HL-60/S4 treated with phorbol 12-myristate 13-acetate at 8.2 ng/mL for 4 days and 3 days (cell line): ENCODE measurements around the gene EXOC3L1.

Experiments
- in situ Hi-C: fragments of 300-500 bp; cut with MboI; formaldehyde crosslinking; loops from 2 replicates; pipeline ENCODE4 v1.15.0; 2022; ENCODE audit warnings: low sequenced_read_pairs

EXOC3L1 gene

DNA sequence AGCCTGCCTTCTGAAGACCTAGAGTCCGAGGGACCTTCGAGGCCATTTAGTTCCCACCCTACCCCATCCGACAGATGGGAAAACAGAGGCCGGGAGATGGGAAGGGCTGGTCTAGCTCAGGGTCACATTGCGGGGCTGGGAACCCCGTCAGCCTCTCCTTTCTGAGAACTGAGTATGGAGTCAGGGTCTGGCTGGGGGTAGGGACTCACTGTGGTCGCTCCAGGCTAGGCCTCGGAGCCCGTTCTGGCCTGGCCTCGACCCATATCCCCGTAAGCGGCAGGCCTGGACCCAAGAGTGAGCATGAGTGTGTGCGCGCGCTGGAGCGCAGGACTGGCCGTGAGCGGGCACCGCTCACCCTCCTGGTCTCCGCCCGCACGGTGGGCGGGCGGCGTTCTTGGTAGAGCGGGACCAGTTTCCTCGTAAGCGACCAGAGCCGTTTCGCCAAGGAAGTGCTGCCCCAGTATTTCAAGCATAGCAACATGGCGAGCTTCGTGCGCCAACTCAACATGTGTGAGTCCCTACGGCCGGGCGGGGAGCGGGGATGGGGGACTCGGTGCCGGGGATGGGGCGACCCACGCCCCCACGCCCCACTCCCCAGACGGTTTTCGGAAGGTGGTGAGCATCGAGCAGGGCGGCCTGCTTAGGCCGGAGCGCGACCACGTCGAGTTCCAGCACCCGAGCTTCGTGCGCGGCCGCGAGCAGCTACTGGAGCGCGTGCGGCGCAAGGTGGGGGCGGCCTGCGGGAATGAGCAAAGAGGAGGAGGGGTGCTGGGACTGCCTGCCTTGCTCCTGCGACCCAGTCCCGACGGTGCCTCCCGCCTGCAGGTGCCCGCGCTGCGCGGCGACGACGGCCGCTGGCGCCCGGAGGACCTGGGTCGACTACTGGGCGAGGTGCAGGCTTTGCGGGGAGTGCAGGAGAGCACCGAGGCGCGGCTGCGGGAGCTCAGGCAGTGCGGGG is 24.5 kb downstream of the EXOC3L1 start:
- in situ Hi-C loops: no loop called here

DNA sequence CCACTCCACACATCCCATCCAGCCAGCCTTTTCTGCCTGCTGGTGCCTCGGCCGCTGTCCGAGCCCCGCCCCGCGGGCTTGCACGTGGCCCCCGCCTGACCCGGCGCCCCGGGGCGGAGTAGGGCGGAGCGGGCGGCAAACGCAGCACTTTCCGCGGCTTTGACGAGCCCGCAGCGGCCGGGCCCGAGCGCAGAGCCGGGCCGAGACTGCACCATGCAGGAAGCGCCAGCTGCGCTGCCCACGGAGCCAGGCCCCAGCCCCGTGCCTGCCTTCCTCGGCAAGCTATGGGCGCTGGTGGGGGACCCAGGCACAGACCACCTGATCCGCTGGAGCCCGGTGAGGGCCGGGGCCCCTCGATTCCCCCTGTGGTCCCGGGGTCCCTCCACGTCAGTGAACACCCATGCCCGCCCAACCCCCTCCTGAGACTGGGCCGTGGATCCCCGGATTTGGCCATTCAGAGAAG is 25.3 kb downstream of the EXOC3L1 start, which contains the start of gene HSF4:
Gene HSF4 (plus strand): TSS at position 147 of the 463 bp plus-strand sequence. CDS start 67 bp downstream, at position 214.
- in situ Hi-C loops: no loop called here

DNA sequence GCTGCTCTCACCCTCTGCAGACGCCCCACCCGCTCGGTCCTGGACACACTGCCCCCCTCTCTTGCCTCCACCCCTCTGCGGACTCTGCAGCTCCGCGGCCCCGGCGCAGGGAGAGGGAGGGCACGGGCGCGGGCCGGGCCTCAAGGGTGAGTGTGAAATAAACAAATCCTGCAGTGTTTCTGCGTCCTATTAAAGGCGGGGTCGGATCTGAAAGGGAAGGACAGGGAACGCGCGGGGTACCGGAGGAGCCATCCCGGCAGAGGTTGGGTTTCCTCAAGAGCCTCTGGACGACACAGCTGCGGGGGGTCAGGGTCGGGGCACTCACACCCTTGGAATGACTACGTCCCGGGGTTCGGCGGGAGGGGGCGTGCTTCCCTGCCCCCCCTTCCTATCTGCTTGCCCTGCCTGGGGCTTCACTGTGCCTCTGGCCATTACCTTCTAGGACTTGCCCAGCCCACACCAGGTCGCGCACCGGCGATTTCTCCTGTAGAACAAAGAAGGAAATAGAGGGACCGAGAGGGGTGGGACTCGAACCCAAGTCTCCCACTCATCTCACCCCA is 25.9 kb downstream of the EXOC3L1 start:
- in situ Hi-C loops: no loop called here

DNA sequence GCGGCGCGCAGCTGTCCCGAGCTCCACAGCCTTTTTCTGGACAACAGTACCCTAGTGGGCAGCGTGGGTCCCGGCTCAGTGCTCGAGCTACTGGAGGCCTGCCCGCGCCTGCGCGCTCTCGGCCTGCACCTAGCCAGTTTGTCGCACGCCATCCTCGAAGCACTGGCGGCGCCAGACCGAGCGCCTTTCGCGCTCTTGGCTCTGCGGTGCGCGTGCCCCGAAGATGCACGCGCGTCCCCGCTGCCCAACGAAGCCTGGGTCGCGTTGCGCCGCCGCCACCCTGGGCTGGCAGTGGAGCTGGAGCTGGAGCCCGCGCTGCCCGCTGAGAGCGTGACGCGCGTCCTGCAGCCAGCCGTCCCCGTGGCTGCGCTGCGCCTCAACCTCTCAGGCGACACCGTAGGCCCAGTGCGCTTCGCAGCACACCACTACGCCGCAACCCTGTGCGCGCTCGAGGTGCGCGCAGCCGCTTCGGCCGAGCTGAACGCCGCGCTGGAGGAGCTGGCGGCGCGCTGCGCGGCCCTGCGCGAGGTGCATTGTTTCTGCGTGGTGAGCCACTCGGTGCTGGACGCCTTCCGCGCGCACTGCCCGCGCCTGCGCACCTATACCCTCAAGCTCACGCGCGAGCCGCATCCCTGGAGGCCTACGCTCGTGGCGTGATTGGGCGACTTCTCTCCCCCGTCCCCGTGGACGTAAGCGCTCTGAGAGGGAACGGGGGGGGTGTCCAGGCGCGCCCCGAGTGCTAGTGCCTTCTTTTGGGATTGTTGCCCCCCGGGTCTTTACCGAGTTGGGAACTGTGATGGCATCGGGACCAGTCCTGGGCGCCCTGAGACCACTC is 26.6 kb downstream of the EXOC3L1 start:
- in situ Hi-C loops: no loop called here

DNA sequence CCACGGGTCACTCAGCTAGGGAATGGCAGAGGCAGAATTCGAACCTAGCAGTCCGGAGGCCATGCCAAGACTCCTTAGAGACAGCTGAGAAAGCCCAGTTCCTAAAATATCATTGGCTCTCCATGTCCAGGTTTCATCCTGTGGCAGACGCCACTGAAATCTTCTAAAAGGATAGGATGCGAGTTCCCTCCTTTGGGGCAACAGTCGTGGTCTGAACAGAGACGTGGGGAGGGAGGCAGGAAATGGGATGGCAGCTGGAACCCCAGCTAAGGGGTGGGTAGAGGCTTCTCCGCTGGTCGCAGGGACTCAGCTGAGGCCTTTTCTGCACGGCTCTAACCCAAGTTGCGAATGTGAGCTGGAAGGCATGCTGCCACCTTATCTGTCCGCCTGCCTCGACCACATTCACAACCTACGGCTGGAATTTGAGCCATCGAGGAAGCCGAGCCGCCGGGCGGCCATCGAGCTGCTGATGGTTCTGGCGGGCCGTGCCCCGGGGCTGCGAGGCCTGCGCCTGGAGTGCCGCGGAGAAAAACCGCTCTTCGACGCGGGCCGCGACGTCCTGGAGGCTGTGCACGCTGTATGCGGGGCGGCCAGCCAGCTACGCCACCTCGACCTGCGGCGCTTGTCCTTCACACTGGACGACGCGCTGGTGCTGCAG is 27.3 kb downstream of the EXOC3L1 start:
- in situ Hi-C loops: no loop called here

DNA sequence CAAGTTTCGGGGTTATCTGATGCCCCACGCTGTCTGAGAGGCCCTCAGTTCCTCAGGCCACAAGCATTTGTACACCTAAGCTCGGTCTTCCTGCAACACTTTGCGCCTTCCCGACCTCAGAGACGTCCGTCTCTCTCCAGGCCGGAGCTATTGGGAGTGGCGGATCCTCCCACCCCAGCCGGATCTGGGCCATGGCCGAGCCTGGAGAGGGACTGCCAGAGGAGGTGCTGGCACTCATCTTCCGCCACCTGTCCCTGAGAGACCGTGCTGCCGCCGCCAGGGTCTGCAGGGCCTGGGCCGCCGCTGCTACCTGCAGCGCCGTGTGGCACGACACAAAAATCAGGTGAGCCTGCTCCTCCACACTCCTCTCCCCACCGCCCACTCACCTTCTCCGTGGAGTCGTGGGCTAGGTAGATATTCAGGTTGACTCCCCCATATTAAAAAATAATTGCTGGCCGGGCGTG is 28.3 kb downstream of the EXOC3L1 start:
- in situ Hi-C loops: no loop called here

DNA sequence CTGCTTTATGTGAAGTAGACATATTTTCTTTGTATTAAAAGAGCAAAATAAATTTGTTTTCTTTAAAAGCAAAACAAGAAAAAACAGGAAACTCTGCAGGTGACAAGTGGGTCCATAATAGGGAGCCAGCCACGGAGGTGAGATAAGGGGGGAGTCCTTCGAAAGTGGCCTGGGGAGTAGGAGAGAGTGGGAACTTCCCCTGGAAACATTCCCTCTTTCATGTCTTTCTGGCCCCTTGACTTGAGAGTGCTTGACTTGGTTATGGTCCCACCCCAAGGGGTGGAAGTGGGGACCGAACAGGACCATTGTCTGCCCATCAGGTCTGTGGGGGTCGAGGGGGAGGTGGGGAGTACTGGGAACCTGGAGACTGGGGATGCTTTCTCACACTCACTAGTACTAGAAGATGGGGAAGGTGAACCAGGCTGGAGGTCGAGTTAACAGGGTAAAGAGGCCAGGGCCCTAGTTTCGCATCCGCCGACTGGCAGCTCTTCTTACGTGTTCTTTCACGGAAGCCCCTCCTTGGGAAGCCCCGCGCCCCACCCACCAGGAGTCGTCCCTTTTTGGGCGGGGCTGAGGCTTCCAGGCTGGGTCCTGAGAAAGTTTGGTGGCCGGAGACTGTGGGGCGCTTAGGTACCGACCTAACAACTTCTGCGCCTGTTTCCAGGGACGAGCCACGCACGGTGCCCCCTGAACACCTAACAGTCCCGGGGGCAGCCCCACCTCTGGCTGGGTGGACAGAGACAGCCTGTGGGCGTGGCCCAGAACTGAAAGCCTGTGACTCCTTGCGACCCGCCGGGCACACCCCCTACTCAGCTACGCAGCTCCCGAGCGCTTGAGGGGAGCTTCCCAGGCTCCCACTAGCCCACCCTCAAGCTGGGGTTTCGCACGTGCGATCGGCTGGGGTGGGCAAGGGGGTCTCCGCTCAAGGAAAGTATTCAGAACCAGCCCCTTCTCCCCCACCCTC is 31.0 kb downstream of the EXOC3L1 start:
- in situ Hi-C loops: loop anchor here (10.0 kb wide), 1 partner anchor 174 kb away; the partner anchor contains the start of gene CES4A

DNA sequence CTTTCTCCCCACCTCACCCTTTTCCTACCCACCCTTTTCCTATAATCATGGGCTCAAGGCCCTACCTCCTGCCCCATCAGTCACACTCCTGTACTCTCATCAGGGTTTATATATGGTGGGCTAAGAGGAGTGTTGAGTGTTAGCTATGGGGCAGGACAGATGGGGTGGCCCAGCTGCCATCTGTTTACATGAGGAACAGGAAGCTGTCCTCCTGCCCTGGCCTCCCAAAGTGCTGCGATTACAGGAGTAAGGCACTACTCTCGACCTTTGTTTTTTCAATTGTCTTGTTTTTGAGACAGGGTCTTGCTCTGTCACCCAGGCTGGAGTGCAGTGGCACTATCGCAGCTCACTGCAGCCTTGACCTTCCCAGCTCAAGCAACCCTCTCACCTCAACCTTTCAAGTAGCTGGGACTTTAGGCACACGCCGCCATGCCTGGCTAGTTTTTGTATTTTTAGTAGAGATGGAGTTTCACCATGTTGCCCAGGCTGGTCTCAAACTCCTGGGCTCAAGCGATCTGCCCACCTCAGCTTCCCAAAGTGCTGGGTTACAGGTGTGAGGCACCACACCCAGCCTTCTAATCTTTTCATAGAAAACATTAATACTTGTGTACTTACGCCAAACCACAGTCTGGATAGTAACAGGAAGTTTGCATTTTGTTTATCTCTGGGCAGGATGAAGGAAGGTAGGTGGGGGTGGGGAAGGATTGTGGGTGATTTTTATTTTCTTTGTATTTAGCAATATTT is 31.9 kb downstream of the EXOC3L1 start:
- in situ Hi-C loops: loop anchor here (10.0 kb wide), 1 partner anchor 173 kb away; the partner anchor contains the start of gene CES4A

DNA sequence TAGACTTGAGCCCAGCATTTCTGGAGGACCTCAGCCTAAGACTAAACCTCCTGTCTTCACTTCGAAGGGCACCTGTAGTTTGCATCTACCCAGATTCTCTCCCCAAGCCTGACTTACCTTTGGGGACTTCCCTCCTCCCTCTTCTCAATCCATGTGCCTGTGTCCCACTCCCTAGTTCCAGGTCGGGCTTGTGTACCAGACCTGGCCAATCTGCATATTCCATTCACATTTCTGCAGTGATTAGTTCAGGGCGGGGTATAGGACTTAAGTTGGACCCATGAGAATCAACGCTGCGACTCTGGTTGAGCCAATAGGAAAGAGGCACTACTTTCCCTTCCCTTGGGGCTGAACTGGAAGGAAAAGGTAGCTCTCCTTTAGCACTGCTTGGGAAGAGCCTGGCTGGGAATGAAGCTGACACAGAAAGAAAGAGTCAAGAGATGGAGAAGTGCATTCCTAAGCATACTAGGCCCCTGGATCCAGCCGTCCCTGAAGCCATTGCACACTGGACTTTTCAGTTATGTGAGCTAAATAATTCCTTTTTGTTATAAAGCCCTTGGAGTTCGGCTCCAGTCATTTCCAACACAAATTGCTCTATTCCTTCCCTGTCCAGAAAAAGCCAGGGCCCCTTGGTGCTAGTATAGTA is 32.7 kb downstream of the EXOC3L1 start:
- in situ Hi-C loops: loop anchor here (10.0 kb wide), 1 partner anchor 172 kb away; the partner anchor contains the start of gene CES4A

DNA sequence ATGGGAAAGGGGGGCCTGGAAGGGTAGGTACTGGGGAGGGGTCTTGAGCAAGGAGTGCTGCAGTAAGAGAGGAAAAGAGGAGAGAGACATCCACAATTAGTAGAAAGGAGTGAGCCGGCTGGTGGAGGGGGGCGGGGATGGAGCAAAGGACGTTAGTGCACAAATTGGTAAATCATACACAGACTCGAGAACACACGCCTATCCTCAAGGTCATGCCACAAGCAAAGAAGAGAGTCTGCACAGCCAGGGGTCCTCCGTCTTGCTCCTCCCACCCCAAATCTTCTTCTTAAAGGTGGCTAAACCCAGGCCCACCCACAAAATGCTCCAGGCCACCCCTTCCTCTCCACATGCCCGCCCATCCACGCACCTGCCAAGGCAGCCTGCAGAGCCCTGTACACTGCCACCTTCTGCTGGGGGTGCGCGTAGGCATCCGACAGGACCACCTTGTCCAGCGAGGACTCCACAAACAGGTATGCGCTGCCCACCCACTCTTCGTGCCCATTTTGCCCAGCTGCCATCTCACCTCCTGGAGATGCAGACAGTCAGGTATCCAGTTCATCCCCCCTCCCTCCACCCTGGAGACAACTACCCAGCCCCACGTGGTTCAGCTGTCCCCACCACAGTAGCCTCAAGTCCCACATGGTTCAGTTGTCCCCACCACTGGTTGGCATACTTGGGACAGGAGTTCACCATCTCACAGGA is 33.6 kb downstream of the EXOC3L1 start:
- in situ Hi-C loops: loop anchor here (10.0 kb wide), 1 partner anchor 171 kb away; the partner anchor contains the start of gene CES4A

DNA sequence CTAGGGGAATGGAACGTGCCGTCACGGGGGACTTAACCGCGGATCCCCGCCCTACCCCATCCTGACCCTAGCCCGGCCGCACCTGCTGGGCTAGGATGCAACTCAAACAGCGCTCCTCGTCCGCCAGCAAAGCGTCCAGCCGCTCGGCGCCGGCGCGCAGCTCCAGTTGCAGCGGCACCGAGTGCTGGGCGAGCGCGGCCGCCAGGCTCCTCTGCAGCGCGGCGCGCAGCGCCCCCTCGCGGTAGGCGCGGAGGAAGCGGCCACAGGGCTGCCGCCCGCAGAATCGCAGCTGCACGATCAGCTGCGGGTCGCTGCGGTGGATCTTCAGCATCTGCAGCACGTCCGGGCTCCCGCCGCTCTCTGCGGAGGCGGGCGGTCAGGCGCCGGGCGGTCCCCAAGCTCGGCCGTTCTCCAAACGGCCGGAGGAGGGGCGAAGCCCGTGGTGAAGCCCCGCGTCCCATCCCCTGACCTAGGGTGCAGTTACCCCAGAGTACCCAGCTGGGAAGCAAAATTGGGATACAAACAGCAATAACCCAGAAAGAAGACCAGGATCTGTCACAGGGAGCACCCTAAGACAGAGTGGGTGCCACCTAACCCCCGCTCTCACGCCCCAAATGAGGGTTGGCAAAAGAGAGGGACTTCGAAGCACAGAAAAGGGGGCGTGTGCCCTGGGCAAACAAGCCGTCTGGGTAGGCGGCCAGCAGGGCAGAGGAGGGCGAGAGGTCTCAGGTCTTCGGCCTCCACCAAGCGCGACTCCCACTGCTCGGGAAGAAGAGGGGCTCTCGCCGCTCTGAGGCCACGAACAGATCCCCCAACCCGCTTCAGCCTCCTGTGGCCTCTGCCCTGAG is 34.4 kb downstream of the EXOC3L1 start:
- in situ Hi-C loops: loop anchor here (10.0 kb wide), 1 partner anchor 171 kb away; the partner anchor contains the start of gene CES4A

DNA sequence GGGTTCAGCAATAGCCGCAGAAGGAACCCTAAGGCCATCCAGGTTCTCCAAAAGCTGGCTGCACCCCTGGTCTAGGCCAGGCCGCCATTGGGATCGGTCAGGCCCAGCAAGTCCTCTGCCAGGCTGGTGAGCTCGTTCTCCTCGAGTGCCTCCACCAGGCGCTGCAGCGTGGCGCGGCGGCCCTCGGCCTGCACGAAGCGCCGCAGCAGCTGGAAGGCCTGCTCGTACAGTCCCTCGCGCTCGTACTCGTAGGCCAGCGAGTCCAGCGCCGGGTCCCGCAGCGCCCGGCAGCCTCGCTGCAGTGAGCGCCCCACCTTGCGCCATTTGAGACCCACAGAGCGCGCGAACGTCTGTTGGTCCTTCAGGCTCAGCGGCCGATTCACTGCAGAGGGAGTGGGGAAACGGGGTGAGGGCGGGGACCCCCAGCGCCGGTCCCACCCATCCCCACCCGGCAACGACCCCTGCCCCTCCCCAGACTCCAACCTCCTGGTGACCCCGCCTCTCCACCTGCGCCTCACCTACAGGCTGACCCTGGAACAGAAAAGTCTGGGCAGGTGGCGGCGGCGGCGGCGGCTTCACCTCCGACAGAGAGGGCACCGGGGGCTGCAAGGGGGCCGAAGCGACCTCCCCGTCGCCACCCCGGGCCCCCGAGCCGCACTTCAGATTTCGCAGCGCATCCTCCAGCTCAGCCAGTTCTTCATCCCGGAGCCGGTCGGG is 35.2 kb downstream of the EXOC3L1 start:
- in situ Hi-C loops: loop anchor here (10.0 kb wide), 1 partner anchor 170 kb away; the partner anchor contains the start of gene CES4A

DNA sequence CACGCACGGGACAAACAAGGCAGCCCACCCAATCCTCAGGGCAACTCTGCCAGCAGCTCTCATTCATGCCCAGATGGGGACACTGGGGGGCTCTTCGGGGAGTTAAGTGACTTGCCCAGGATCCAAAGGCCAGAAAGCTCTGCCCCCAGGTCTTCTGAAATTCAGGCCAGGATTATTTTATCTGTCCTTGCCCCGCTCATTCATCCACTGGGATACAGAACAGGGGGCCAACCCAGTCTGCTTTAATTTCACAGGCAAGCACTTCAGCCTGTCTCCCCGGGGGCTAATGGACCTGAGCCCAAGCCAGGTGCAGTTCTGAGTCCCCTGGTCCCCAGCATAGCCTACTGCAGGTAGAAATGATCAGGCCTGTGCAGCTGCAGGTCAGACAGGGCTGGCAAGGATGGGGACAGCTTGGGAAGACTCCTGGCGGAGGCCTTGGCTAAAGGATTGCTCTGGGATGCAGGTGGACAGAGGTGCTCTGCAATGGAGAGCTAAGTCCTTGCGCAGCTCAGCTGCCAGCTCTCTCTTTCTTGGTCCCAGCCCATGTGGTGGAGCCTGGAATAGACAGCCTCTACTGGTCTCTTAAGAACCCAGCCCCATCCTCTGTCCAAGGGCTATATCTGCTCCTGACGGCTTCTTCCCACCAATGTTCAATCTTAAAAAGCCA is 38.4 kb downstream of the EXOC3L1 start:
- in situ Hi-C loops: loop anchor here (10.0 kb wide), 1 partner anchor 167 kb away; the partner anchor contains the start of gene CES4A

DNA sequence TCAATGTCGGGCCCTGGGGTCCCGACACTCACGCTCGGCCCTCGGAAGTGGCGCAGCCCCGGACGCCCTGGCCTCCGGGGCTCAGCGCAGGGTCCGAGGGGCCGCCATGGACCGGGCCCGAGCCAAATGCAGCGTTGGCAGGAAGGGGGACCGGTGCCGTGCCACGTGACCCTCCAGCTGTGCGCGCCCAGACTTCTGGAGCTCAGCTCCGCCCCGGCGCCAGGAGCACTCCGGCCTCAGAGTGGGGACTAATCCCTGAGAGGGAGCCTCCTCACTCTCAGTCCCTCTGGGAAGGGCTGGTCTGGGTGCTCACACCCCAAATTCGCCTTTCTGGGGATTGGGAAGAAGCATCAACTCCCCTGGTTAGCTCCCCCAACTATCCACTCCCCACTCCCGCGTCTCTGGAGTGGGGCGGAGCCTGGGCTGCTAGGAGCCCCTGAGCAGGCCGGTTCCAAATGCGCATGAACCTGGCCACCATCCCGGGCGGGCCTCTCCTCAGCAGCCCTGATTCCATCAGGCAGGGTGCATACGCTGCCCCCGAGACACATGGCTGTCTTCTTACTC is 39.0 kb downstream of the EXOC3L1 start, which contains the start of gene B3GNT9:
Gene B3GNT9 (minus strand): TSS at position 166 of the 564 bp plus-strand sequence. CDS start 513 bp downstream, outside the sequence.
- in situ Hi-C loops: loop anchor here (10.0 kb wide), 1 partner anchor 166 kb away; the partner anchor contains the start of gene CES4A
